ENCODE measurements around the gene DPH7.

DNA sequence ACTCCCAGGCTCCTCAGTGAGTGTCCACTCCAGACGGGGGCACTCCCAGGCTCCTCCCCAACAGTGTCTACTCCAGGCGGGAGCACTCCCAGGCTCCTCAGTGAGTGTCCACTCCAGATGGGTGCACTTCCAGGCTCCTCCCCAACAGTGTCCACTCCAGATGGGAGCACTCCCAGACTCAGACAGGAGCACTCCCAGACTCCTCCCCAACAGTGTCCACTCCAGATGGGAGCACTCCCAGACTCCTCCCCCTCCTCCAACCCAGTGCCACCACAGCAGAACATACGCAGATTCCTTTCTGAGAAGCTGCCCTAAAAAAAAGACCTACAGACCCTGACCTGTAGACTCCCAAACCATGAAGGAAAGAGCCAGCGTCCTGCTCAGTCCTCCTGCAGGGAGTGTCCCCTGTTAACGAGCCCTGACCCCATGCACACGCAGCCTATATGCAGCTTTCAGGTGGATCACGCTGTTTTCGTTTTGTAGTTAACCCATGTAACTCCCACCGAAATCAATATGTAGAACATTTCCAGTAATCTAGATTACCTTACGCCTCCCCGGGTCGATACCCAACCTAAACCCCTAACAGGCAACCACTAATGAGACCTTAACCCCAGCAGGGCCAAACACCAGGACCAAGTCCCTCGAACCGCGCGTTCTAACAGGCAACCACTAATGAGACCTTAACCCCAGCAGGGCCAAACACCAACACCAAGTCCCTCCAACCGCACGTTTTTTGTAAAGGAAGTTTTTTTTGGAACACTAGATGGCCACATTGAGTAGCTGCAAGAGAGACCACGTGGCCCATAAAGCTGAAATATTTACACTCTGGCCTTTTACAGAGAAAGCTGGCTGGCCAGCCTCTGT lies 44.2 kb downstream of the DPH7 start:
- TF ChIP-seq POLR2A (IDR thresholded peaks at IDR 0.05; ENCODE audit: low read length) (no peak), GATA1 (IDR thresholded peaks at IDR 0.05; ENCODE audit: low read depth, low read length) (no peak)

Measured in erythroblast (primary cell).